DMS114 treated with DMSO at 0.1 percent for 48 hours (cell line): ENCODE data around the gene PAEP.
"Not testable (repeated sequence)": the region's sequence is repeated elsewhere in the genome, so short reads cannot be mapped to it uniquely, and the experiment has no call there.

ENCODE experiments used
- DNase-seq: peaks from one replicate; lab custom pipeline; 2025; ENCODE audit not compliant: unreplicated experiment; lab: John Stamatoyannopoulos, UW

PAEP gene

DNA sequence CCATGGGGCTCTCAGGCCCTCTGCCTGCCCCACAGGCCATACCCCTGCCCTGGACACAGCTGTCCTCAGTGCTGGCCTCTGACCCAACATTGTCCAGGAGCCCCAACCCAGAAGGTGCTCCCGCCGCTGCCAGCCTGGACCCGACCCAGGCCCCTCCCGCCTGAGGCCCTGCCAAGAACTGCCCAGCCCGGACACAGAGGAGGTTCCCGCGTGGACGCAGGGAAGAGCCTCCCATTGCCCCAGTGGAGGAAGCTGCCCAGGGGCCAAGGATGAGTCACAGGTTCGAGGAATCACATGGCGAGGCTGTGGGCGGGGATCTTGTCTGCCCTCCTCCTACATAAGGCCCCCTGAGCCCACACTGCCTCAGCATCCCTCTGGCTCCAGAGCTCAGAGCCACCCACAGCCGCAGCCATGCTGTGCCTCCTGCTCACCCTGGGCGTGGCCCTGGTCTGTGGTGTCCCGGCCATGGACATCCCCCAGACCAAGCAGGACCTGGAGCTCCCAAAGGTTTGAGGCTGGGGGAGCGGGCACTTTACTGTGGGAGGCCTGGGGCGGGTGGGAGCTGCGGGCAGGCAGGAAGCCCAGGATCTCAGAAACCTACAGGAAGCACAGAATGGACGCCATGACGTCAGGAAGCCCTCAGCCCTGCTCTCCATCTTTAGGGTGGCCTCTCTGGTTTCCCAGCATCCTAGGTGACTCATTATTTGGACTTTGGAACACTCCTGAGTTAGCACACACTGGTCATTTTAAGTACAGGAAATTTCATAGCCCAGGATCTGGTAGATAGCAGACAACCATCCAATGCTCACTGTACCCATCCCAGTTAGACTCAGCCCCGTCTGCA, at the start of gene PAEP:
TSS of gene PAEP (plus strand) at position 366 of the 844 bp plus-strand sequence.
- DNase-seq: no peak

DNA sequence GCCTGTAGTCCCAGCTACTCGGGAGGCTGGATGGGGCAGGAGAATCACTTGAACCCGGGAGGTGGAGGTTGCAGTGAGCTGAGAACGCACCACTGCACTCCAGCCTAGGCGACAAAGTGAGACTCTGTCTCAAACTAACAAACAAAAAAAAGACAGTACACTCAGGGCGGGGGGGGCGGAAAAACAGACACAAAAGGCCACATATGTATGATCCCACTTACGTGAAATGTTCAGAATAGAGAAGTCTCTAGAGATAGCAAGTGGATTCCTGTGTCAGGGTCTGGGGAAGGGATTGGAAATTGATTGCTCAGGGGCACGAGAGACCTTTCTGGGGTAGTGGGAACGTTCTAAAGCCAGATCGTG, 49.3 kb upstream of the PAEP start:
- no peak for DNase-seq

GRCh38 chr9:135512904-135513303, 48.7 kb upstream of the PAEP start:
- DNase-seq: no peak

DNA sequence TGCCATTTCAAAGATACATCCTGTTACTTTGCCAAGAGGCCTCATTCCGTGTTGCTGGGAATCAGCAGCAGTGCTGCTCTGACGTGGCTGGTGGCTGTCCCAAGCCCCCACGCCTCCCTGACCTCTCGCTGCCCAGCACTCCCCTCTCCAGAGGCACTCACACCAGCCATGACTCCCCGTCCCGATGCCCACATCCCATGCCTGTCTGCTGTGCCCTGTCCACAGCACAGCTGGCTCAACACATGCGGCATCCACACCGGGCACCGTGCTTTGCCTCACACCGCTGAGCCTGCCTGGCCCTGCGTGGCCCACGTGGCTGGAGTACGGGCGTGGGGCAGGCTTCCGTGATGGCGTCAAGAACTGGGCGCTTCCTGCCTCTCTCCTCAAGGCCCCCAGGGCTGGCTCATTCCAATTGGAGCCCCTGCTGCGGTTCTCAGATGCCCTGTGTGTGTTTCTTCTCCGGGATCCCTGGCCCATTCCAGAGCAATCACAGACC, 48.2 kb upstream of the PAEP start:
- DNase-seq: no peak

- DNase-seq: not testable (repeated sequence)
Measured at GRCh38 chr9:135513906-135514305, 47.6 kb upstream of the PAEP start.

- no peak for DNase-seq
Measured at GRCh38 chr9:135514342-135515082, 47.0 kb upstream of the PAEP start.

- DNase-seq: no peak
Measured at GRCh38 chr9:135515083-135515951, 46.2 kb upstream of the PAEP start.

- no peak for DNase-seq
Measured at GRCh38 chr9:135516132-135516860, 45.3 kb upstream of the PAEP start.

GRCh38 chr9:135517407-135517822, 44.1 kb upstream of the PAEP start:
- DNase-seq: no peak

- no peak for DNase-seq
Measured at GRCh38 chr9:135519179-135519971, 42.2 kb upstream of the PAEP start.

DNA sequence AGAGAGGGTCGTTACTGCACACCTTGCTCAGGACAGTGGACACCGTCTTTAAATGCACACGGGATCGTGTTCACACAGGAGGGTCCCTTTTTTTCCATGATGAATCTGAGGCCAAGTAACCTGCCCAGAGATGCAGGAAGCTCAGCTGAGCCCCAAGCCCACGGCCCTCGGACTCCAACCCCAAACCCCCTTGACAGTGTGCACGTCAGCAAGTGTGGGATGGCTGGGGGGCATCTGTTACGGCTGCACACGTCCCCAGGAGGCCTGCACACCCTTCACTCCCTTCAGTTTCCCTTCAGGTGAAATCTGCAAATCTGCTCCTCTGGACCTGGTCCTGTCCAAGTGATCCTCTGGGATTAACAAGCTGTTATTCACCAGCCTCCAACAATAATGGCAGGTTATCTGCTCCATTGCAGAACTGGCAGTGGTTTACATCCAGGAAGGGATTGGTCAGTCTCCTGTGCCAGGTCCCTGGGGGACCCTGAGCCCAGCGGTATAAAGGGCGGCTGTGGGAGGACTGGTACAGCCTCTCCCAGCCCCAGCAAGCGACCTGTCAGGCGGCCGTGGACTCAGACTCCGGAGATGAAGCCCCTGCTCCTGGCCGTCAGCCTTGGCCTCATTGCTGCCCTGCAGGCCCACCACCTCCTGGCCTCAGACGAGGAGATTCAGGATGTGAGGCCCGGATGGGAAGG, 40.5 kb upstream of the PAEP start, which contains the start of gene LCN1:
TSS of gene LCN1 (plus strand) at position 525 of the 692 bp plus-strand sequence. CDS start at position 583, 58 bp downstream.
- DNase-seq: no peak

GRCh38 chr9:135521608-135522095, 39.9 kb upstream of the PAEP start:
- DNase-seq: no peak

- no peak for DNase-seq
Measured at GRCh38 chr9:135522137-135522877, 39.2 kb upstream of the PAEP start.

GRCh38 chr9:135522931-135523330, 38.6 kb upstream of the PAEP start:
- no peak for DNase-seq

DNA sequence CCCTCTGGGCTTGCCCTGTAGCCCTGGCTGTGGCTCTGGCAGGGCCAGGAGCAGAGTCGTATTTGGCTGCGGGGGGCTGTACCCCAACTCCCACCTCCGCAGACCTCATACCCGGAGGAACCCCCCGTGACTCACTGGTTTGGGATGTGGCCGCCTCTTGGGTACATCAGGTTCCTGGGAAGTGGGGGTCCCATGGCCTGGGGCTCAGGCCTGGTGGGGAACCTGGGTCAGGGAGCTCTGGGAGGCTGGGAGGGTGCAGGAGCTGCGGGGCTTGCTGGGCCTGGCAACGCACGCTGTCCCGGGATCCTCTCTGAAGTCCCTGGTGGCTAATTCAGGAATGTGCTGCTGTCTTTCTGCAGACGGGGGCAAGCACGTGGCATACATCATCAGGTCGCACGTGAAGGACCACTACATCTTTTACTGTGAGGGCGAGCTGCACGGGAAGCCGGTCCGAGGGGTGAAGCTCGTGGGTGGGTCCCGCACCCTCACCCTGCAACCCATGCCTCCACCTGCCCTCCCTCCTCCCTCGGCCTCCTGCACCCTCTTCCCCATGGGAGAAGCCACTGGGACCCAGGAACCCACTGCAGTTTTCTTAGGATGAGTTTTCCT, 37.9 kb upstream of the PAEP start:
- DNase-seq: no peak

DNA sequence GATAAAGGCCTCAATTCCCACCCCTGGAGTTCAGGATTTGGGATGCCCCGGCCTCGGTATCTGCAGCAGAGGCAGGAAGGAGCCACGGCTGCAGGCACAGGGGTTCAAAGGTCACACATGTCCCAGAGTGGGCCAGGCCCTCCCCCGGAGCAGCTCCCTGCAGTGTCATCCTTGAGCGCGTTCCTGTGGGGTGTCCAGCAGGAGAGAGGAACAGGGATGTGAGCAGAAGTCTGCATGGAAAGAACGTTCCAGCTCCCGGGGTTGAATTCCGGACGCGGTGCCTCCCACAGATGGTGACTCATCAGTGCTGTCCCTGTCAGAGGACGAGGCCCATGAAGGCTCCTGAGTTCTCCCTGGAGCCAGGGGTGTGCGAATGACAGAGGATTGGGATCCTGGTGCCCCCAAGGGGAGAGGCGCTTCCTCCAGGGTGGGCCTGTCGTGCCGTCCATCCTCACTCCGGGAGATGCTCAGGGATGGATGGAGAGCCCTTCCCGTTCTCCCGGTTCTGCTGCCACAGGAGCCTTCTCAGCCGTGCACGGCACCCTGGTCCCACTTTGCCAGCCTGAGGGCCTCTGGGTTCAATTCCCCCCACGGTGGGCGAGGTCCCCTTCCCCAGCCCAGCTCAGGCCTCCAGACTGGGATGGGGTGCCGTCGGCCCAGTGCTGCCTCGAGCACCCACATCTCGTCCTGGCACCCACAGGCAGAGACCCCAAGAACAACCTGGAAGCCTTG, 37.3 kb upstream of the PAEP start:
- DNase-seq: no peak
